Stomach (tissue), 4 donors: Measurements from ENCODE around the gene CHST14.

Experiments used
- EP300 ChIP-seq: sonication (generic); formaldehyde crosslinking; IDR thresholded peaks from one replicate; pipeline ENCODE4 v1.6.1; 2017; ENCODE audit warnings: antibody characterized with exemption
- TF ChIP-seq, protein P1 (sequence below), 7 experiments: fragments of 450-650 bp in 4 of 7; fragments of 200-600 bp in 3 of 7; sonication (generic) in 3 of 7; IDR thresholded peaks; one replicate each; pipeline ENCODE4 v1.5.1; 2016 to 2019; ENCODE audit warnings: antibody characterized with exemption in 7 of 7, control low read depth in 2 of 7, mild to moderate bottlenecking in 1 of 7

DNA sequence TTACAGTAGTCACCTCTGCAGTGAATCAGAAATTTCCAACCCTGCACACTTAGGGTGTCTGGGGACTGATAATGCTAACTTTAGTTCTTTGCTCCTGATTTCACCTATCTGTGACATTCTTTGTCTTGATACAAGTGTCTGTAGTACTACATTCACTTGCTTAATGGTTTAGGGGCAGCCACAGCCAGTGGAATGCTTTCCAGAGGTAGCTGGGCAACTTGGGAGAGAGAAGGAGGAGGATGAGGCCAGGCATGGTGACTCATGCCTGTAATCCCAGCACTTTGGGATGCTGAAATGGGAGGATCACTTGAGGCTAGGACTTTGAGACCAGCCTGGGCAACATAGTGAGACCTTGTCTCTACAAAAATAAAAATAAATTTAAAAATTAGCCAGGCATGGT lies 21.5 kb upstream of the CHST14 start:
- TF ChIP-seq EP300: no peak
- TF ChIP-seq, protein P1, sequence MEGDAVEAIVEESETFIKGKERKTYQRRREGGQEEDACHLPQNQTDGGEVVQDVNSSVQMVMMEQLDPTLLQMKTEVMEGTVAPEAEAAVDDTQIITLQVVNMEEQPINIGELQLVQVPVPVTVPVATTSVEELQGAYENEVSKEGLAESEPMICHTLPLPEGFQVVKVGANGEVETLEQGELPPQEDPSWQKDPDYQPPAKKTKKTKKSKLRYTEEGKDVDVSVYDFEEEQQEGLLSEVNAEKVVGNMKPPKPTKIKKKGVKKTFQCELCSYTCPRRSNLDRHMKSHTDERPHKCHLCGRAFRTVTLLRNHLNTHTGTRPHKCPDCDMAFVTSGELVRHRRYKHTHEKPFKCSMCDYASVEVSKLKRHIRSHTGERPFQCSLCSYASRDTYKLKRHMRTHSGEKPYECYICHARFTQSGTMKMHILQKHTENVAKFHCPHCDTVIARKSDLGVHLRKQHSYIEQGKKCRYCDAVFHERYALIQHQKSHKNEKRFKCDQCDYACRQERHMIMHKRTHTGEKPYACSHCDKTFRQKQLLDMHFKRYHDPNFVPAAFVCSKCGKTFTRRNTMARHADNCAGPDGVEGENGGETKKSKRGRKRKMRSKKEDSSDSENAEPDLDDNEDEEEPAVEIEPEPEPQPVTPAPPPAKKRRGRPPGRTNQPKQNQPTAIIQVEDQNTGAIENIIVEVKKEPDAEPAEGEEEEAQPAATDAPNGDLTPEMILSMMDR (IDR thresholded peaks at IDR 0.05): no peak
